DMS53 treated with DMSO at 0.1 percent for 48 hours (cell line): ENCODE results near the gene PAPSS2.
"Not testable (repeated sequence)": the region's sequence is repeated elsewhere in the genome, so short reads cannot be mapped to it uniquely, and the experiment has no call there.

Experiments used
- DNase-seq: peaks from one replicate; lab custom pipeline; 2025; ENCODE audit not compliant: unreplicated experiment; lab: John Stamatoyannopoulos, UW

Gene PAPSS2

DNA sequence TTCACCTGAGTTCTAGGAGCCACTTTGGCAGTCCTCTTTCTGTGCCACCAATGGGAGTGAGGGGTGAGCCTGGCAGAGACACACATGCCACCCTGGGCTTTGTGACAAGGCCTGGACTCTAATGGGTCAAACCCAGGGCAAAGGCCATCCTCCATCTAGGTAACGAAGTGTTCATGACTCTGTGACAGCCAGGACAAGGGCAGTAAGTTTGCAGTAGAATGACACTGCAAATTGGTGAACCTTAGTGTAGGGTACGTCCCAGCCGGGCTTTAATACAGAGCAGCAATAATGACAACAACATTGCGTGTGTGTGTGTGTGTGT lies 43.3 kb downstream of the PAPSS2 start:
- DNase-seq = no peak

DNA sequence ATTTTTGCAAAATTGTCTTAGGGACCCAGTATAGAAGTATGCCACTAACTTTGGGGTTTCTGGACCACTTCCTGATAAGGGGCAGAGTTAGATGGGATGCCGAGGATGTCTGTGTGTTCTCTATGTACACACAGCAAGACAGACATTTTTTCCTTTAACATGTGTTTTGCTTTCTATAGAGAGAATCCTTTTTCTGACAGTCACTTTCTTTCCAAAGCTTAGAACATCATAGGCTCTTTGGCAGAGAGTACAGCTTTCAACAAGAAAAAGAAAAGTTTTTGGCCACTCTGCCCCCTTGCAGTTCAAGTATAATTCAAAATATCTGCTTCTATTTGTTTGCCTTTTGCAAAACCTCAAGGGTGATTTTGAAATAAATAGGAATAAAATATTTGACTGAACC lies 44.1 kb downstream of the PAPSS2 start:
- no peak for DNase-seq

DNA sequence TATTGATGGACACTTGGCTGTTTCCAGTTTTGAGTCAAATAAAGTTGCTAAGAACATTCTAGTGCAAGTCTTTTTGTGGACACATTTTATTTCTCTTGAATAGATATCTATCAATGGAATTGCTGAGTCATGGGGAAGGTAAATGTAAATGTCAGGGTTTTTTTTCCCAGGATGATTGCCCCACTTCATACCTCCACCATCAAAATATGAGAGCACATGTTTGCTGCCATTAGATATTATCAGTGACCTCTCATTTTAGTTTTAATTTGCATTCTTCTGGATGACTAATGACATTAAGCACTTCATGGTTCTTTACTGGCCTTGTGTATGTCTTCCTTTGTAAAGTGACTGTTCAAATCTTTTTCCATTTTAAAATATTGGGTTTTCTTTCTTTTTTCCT lies 45.7 kb downstream of the PAPSS2 start:
- no peak for DNase-seq

DNA sequence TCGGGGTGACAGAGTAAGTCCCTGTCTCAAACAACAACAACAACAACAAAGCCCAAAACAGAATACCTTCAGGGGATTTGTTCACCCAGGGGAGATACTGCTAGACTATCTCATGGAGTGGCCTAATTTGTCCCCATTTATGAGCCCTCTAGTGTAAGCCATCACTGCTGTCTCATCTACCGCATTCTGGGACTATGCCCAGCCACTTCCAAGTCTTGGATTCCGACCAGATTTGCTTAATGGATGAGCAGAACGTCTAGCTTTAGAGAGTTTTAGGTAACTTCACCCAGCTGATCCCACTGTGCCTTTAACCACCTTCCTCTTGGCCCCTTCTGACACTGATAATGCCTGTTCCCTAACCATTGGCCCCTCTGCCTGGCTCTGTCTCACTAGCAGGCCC lies 47.1 kb downstream of the PAPSS2 start:
- no peak for DNase-seq

DNA sequence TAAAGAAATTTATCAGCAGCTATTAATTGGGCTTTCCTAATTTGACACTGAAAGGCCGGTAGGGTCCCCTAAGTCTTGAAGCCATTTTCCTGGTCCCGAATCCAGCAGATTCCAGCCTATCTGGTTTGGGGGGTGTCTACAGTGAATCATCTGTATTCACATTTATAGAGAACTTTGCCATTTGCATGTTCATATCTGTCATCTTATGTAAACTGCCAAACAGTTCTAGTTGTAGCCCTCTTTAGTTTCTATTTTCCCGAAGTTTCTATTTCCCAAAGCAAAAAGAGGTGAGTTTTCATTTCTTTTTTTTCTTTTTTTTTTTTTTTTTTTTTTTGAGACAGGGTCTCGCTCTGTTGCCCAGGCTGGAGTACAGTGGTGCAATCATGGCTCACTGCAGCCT lies 47.6 kb downstream of the PAPSS2 start:
- no peak for DNase-seq

DNA sequence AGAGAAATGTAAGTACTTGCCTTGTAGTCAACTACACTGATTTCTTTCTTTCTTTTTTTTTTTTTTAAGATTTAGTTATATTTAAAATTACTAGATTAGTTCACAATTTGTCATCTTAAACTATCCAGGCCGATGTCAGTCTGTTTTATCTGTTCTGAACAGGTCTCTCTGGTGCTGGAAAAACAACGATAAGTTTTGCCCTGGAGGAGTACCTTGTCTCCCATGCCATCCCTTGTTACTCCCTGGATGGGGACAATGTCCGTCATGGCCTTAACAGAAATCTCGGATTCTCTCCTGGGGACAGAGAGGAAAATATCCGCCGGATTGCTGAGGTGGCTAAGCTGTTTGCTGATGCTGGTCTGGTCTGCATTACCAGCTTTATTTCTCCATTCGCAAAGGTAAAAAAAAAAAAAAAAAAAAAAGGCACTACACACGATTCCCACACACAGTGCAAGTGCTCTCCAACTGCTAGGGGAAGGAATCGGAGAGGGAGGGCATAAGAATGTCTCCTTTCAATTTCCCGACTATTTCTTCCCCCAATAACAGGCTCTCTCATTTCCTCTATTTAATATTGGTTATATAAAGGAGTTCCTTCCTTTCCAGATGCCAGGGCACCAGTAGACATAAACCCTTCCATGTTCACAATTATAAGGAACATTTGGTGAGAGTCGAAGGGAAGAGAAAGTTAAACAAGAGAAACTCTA lies 53.4 kb downstream of the PAPSS2 start:
- DNase-seq = no peak

DNA sequence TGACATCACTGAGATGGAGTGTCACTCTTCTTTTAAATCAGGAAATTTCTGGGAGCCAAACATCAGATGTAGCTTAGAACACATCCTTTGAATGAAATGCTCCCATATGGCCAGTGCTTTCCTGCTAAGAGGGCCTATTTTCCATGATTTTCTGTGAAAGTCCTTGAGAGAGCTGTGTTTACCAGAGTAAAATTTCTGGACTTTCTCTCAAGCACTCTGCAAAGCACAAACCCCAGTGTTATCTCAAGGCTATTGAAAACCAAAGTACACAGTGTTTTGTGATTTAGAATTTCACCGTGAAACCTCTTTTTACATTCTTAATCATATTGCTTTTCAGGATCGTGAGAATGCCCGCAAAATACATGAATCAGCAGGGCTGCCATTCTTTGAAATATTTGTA lies 54.0 kb downstream of the PAPSS2 start:
- DNase-seq = no peak

DNA sequence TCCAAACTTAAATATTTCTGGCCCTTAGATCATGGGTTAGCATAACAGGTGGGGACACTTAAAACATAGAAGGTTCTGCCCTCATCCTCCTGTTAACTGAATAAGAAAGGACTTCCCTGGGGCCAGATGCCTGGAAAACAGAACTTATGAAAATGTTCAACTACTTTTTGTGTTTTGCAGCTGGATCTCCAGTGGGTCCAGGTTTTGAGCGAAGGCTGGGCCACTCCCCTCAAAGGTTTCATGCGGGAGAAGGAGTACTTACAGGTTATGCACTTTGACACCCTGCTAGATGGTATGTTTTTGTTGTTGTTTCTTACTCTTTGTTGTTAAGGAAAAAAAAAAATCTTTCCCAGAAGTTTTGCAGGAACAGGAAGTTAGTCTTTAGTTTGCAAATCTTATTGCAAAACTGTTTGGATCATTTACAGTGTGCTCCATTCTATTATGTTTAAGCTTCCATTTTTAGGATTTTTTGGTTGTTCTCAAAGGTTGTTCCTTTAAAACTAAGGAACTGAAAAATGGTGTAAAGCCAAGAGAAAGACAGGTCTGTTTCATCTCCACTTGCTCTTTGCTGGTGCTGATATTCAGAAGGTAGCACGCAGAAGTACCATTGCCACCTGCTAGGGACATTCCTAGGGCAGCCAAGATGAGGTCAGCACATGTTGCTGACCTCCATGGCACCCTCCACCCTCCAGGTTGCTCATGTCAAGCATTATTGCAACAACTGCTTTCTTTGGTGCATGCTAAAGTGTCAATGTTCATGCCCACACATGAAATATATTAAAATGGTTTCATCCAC lies 56.1 kb downstream of the PAPSS2 start:
- DNase-seq = no peak

DNA sequence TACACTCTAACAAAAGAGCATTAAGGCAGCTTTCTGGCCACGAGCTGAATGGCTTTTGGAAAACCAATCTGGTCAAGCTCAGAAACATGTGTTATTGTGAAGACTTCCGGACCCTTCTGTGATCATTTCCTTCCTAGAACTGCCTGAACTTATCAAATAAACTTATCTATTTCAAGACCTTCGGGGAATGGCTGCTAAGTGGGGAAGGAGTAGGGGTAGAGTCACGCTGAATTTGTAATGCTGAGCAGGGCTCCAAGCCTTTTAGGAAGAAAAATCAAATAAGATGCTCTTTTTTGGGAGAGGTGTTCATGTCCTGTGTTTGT lies 56.6 kb downstream of the PAPSS2 start:
- no peak for DNase-seq

DNA sequence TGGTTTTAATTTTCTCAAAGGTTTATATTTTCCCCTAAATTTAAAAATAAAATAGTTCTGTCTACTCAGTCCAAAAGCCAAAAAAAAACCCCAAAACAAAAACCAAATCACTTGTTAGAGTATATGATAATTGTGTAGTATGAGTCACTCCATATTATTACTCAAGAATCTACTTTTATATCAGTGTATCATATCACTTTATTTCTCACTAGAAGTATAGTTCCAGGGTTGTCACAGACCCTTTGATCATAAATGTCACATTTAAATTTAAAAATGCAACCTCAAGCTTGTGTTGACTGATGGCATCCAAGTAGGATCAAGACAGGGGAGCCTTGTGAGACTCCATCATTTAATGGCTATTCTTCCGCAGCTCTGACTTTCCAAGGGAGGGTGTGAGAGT lies 61.0 kb downstream of the PAPSS2 start:
- no peak for DNase-seq

DNA sequence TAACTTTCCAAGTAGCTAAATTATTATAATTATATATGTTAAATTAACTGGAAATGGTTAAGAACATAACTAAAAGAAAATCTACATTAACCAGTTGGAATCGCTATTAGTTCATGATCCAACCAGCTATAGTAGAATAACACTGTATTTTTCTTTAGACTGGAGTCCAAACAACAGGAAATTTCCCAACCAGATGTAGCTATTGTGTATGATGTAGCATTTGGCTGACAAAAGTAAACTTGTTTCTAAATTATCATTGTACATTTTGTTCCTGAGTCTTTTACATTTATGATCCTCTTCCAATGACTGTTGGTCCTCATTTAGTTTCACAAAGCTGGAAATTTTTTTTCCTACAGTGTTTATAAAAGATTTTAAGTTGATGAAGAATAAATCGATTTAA lies 62.1 kb downstream of the PAPSS2 start:
- no peak for DNase-seq

DNA sequence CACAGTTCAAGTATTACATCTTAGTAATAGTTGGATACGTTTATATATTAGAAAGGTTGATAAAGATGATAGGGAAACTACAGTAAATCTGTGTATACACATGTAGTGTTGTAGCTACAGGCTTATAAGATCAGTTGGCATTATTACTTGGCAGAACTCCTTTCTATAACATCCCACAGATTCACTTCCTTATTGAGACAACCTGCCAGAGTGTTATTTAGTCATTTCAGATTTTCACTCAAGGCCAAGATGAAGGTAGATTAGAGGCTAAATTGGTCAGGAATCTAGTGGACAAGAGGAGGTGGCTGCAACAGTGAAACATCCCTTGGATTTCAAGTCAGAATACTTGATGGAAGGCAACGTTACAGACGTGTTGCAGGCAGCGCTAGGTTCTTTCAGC lies 63.0 kb downstream of the PAPSS2 start:
- no peak for DNase-seq

DNA sequence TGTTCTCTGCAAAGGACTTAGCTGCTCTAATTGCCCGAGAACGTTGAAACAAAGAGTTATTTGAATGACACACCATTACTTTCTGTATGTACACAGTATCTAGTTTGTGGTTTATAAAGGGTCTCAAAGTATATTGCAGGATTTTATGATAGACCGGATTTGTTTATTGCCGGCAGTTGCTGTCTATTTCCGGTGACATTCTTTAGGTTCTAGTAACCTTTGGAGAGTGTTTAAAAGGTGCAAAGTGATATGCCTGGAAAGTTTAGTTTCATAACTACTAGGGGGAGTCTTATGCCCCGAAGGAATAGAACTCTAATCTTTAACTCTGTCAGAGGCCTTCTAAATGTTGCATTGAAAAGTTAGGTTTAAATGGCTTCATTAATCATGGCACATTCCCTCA lies 63.8 kb downstream of the PAPSS2 start:
- DNase-seq = no peak

DNA sequence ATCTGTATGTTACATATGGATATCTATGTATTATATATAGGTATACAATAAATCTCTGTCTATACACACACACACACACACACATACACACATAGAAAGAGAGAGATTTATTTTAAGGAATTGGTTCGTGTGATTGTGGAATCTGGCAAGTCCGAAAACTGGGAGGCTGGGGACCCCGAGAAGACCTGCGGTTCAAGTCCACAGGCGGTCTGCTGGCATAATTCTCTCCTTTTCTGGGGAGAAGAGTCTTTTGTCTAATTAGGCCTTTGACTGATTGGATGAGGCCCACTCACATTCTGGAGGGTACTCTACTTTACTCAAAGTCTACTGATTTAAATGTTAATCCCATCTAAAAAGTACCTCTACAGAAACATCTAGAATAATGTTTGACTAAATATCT lies 65.1 kb downstream of the PAPSS2 start:
- no peak for DNase-seq

DNA sequence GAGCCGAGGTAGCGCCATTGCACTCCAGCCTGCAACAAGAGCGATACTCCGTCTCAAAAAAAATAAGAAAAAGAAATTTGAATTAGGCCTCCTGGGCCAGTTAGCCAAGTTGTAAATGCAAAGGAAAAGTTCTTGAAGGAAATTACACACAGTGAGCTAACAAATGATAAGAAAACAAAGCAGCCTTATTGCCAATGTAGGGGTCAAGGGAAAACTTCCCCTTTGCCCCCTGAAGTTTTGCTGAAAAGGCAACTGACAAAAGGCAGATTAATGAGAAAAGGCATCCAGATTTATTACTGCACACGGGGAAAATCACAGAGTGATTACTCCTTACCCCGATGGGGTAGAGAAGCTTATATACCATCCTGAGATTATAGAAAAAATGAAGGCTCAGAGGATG lies 70.3 kb downstream of the PAPSS2 start:
- no peak for DNase-seq

DNA sequence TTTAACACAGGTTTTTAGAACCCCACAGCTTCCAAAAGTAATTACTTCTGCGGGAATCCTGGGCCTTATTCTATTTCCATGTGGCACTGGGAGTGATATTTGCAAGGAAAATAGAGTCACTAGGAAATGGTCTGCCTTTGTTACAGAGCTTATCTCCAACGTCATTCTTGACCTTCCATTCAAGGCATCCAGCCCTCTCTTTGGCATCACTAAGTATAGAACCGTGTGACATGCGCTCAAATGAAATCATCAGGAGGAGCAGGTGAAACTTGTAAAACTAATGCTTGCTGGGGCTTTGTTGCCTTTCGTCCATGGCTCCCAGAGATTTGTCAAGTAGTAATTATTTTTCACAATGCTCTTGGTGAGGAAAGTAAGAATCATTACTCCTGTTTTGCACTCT lies 73.4 kb downstream of the PAPSS2 start:
- DNase-seq = no peak

DNA sequence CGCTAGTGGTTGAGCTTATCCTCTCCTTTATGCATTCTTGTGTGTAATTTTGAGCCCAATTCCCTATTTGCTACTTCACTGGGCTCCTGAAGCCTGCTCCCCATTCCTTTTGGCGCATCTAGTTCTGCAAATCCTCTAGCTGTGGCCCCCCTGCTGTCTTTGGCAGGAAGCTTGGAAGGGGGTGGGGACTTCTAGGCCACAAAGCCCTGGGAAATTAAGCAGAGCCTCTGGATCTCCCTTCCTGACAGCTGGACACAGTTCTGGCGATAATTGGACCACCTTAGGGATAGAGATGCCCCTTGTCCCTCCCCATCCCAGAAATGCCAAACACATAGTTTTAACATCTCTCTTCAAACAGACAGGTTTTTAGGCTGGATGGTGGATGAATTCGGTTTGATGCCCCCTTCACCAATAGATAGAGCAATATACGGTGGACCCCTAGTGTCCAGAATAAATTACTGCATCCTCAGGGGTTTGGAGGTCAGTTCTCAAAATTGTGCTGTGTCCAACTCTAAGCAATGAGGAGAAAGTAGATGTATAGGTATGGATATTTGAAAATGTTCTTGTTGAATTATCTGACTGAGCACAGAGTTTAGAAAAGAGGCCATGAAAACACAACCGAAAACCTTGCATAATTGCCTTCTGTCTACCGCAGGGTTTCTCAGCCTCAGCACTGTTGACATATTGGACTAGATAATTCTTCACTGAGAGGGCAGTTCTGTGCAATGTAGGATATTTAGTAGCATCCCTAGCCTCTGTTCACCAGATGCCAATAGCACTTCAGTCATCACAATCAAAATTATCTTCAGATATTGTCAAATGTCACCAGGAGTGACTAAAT lies 75.5 kb downstream of the PAPSS2 start:
- peak; percentile 41 for DNase-seq

DNA sequence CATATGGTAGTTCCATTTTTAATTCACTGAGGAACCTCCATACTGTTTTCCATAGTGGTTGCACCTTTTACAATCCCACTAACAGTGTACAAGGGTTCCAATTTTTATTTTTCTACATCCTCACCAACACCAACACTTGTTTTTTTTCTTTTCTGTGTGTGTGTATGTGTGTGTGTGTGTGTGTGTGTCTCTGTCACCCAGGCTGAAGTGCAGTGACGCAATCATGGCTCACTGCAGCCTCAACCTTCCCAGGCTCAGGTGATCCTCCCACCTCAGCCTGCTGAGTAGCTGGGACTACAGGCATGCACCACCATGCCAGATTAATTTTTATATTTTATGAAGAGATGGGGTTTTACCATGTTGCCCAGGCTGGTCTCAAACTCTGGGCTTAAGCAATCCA lies 78.6 kb downstream of the PAPSS2 start:
- DNase-seq = not testable (repeated sequence)

DNA sequence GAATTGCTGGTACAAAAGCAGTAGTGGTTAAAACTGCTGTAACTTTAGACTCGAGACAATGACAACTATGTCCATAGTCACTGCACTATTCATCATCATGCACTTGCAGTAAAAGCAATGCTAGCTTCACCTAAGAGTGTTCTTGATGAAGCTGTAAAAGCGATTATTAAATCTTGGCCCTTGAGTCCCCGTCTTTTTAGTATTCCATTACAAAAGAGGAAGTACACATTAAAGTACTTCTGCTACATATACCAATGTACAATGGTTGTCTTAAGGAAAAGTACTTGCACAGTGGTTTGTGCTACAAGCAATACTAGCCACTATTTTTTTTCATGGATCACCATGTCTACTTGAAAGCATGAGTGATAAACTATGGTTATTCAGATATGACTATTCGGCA lies 80.0 kb downstream of the PAPSS2 start:
- DNase-seq = no peak

DNA sequence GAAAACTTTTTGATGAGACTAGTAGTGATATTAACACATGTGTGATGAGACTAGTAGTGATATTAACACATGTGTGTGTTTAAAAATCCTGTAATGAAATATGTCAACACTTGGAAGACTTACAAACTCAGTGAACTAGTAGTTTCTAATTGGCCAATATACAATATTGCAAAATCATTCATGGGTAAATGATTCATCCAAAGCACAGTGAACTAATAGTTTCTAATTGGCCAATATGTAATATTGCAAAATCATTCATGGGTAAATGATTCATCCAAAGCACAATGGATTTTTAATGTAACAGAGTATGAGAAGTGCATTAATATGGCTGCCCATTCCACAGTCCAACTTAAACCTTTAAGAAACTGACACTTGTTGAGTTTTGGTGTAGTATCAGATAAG lies 80.6 kb downstream of the PAPSS2 start:
- DNase-seq = no peak

DNA sequence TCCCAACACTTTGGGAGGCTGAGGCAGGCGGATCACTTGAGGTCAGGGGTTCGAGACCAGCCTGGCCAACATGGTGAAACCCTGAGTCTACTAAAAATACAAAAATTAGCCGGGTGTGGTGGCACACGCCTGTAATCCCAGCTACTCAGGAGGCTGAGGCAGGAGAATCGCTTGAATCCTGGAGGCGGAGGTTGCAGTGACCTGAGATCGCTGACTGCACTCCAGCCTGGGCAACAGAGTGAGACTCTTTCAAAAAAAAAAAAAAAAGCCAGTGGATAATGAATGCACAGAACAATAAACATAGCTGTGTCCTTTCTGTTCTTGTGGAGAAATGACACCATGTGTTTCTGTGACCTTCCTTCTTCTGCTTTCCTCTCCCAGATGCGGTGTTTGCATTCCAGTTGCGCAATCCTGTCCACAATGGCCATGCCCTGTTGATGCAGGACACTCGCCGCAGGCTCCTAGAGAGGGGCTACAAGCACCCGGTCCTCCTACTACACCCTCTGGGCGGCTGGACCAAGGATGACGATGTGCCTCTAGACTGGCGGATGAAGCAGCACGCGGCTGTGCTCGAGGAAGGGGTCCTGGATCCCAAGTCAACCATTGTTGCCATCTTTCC lies 83.4 kb downstream of the PAPSS2 start:
- DNase-seq = not testable (repeated sequence)

DNA sequence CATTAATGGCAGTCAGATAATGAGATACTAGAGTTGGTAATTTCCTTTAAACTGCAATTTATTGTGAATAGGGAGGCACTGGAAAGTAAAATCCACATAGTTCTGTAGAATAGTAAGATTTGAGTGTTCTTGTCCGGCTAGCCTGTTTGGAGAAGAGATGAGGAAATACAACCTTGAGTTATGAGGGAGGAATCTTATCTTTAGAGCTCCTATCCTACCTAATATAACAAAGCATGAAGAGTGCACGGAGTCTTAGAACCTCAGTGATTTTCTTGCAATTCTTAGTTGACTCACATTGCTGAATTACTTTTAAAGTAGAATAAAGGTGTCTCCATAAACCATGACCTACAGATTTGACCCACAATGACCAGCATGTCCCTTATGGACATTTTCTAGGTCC lies 84.9 kb downstream of the PAPSS2 start:
- DNase-seq = no peak
